HCT116 (cell line): ENCODE data around the gene RPL13. TPM values are rescaled to one million over a fixed set of nuclear protein-coding genes. Genes with fewer than 3 reads are reported as not detected.

Experiments used
- ATAC-seq: fragments of 200-7000 bp; cut with Tn5 transposase; 2 replicates; pipeline ENCODE4 v1.9.1; 2020; ENCODE audit warnings: mild to moderate bottlenecking, moderate library complexity
- BruUV-seq: library from RNA; stranded (reverse); fragments of 400-500 nt; replicated peaks from 2 replicates; lab custom pipeline; 2021; lab: Mats Ljungman, UMichigan
- CTCF ChIA-PET: fragments of 300-600 bp; sonication (Branson Sonifier 250); formaldehyde crosslinking; loops from one replicate; lab custom pipeline; 2021; ENCODE audit warnings: antibody characterized with exemption; lab: Charles Lee
- POLR2A ChIA-PET: fragments of 300-600, 350-600 bp; sonication (Branson Sonifier 250); formaldehyde crosslinking; loops from one replicate; lab custom pipeline; 2021; ENCODE audit warnings: antibody characterized with exemption; lab: Charles Lee
- RAD21 ChIA-PET, 2 experiments: fragments of 300-600 bp; sonication (Branson Sonifier 250); formaldehyde crosslinking; loops; one replicate each; lab custom pipeline; 2023; ENCODE audit warnings: low total read pairs in 2 of 2; ENCODE audit not compliant: uncharacterized antibody in 2 of 2, unreplicated experiment in 2 of 2, low non-redundant PET in 1 of 2; lab: Charles Lee
- DNase-seq: peaks from one replicate; pipeline ENCODE4 v3.0.0-alpha.2; 2010; ENCODE audit warnings: low read depth, low spot score
- H2AFZ ChIP-seq: fragments of 200-600 bp; shearing (Covaris generic), sonication (generic); 2 replicates; pipeline ENCODE4 v1.6.1; 2017; ENCODE audit warnings: low read depth, mixed run types, mixed read lengths, antibody characterized with exemption, low read length; ENCODE audit not compliant: poor library complexity, severe bottlenecking
- H3K27ac ChIP-seq: 2 replicates; pipeline ENCODE4 v1.5.1; 2012; ENCODE audit warnings: low read depth, low read length
- H3K27me3 ChIP-seq: fragments of 200-600 bp; sonication (generic); 2 replicates; pipeline ENCODE4 v1.6.1; 2016; ENCODE audit warnings: mixed run types, low read length, mixed read lengths; ENCODE audit not compliant: insufficient read depth
- H3K36me3 ChIP-seq, 2 experiments: fragments of 200-500 bp in 1 of 2; fragments of 200-600 bp in 1 of 2; sonication (Bioruptor generic) in 1 of 2; sonication (generic) in 1 of 2; 2 replicates each; pipeline versions ENCODE4 v1.5.1 to v1.6.1; 2014 to 2016; ENCODE audit warnings: low read length in 2 of 2, inconsistent platforms in 1 of 2, mixed read lengths in 1 of 2, mixed run types in 1 of 2; ENCODE audit not compliant: insufficient read depth in 2 of 2, control insufficient read depth in 1 of 2
- H3K4me1 ChIP-seq, 2 experiments: fragments of 200-600 bp in 1 of 2; sonication (generic) in 1 of 2; 2 replicates each; pipeline versions ENCODE4 v1.5.1 to v1.6.1; 2012 to 2017; ENCODE audit warnings: low read length in 2 of 2, inconsistent platforms in 1 of 2, mild to moderate bottlenecking in 1 of 2, mixed read lengths in 1 of 2, mixed run types in 1 of 2, moderate library complexity in 1 of 2; ENCODE audit not compliant: insufficient read depth in 2 of 2, control insufficient read depth in 1 of 2
- H3K4me2 ChIP-seq: fragments of 200-600 bp; sonication (generic); 2 replicates; pipeline ENCODE4 v1.6.1; 2017; ENCODE audit warnings: mixed run types, low read length, mixed read lengths
- H3K4me3 ChIP-seq, 2 experiments: fragments of 200-600 bp in 1 of 2; sonication (generic) in 1 of 2; replicated peaks in 1 of 2; 2 replicates each; pipeline ENCODE4 v1.5.1; 2011 to 2016; ENCODE audit warnings: low read length in 2 of 2, control low read depth in 1 of 2, low read depth in 1 of 2, mild to moderate bottlenecking in 1 of 2, mixed read lengths in 1 of 2, mixed run types in 1 of 2
- H3K79me2 ChIP-seq: fragments of 200-600 bp; sonication (generic); 2 replicates; pipeline ENCODE4 v1.6.1; 2017; ENCODE audit warnings: mild to moderate bottlenecking, mixed run types, low read length, moderate library complexity, mixed read lengths; ENCODE audit not compliant: insufficient read depth
- H3K9ac ChIP-seq: fragments of 200-600 bp; sonication (generic); 2 replicates; pipeline ENCODE4 v1.6.1; 2016; ENCODE audit warnings: low read length, mixed read lengths
- H3K9me2 ChIP-seq: fragments of 200-600 bp; sonication (generic), shearing (Covaris generic); 2 replicates; pipeline ENCODE4 v1.6.1; 2017; ENCODE audit warnings: mixed run types, mild to moderate bottlenecking, moderate library complexity; ENCODE audit not compliant: insufficient read depth
- H3K9me3 ChIP-seq, 2 experiments: fragments of 200-500 bp in 1 of 2; fragments of 200-600 bp in 1 of 2; sonication (Bioruptor generic) in 1 of 2; sonication (generic) in 1 of 2; 2 replicates each; pipeline ENCODE4 v1.6.1; 2014 to 2017; ENCODE audit warnings: low read length in 2 of 2, mixed read lengths in 2 of 2, inconsistent platforms in 1 of 2, low read depth in 1 of 2, mild to moderate bottlenecking in 1 of 2, mixed run types in 1 of 2, moderate library complexity in 1 of 2; ENCODE audit not compliant: control insufficient read depth in 1 of 2, insufficient read depth in 1 of 2
- H4K20me1 ChIP-seq: fragments of 200-600 bp; sonication (generic), shearing (Covaris generic); 2 replicates; pipeline ENCODE4 v1.6.1; 2017; ENCODE audit warnings: mixed run types, mild to moderate bottlenecking, moderate library complexity; ENCODE audit not compliant: insufficient read depth
- POLR2A ChIP-seq: IDR thresholded peaks from 2 replicates; pipeline ENCODE4 v1.7.0; 2011; ENCODE audit warnings: borderline replicate concordance; ENCODE audit not compliant: insufficient read depth, insufficient read length; ENCODE audit errors: extremely low read depth
- SP1 ChIP-seq: IDR thresholded peaks from 2 replicates; pipeline ENCODE4 v1.6.1; 2012; ENCODE audit warnings: low read depth
- ZFX ChIP-seq: fragments of 450-650 bp; IDR thresholded peaks from 2 replicates; pipeline ENCODE4 v1.6.1; 2017
- intact Hi-C: fragments of 100-400 bp; cut with micrococcal nuclease; formaldehyde crosslinking; loops from 2 replicates; pipeline ENCODE4 v1.10.0; 2022
- total RNA-seq: library from RNA; stranded (reverse); gene quantifications from one replicate; pipeline ENCODE4 v1.2.1, GENCODE V29; 2021; ENCODE audit not compliant: unreplicated experiment
- TF ChIP-seq, protein P1 (sequence below), 3 experiments: fragments of 200-600 bp in 1 of 3; sonication (generic) in 1 of 3; IDR thresholded peaks in 2 of 3; conservative IDR thresholded peaks in 1 of 3; 2 replicates each; pipeline ENCODE4 v1.5.1; 2012 to 2017; ENCODE audit warnings: low read depth in 2 of 3, low read length in 2 of 3, antibody characterized with exemption in 1 of 3, borderline replicate concordance in 1 of 3, control low read depth in 1 of 3, mild to moderate bottlenecking in 1 of 3, mixed read lengths in 1 of 3, mixed run types in 1 of 3, moderate library complexity in 1 of 3; ENCODE audit not compliant: insufficient read depth in 1 of 3

The RPL13 gene
- total RNA-seq, 1 experiment from 2014 or later, result 4,404 TPM

DNA sequence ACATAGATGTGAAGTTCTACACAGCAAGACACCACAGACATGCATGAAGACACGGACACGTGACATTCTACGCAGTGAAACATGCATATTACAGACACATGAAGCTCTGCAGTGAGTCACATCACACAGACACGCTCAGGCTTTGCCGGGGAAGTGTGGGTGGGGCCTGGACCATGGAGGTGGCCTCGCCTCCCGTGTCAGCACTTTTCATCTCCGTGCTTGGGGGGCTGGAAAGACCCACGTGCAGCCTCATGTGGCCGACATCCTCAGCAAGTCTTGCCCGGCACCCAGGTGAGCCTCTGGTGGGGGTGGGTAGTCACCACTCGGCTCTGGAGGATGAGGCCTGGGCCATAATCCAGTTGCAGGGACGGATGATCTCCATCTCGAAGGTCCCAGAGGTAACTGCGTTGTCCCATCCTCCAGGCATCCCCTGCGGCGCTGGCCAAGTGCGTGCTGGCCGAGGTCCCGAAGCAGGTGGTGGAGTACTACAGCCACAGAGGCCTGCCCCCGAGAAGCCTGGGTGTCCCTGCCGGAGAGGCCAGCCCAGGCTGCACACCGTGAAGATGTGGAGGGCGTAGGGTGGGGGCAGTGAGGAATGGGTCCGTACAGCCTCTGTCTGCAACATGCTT is 35.7 kb downstream of the RPL13 start:
- CTCF ChIA-PET, result no interaction called here
- intact Hi-C loops, result no loop called here

GRCh38 chr16:89596957-89597649 is 36.6 kb downstream of the RPL13 start:
- POLR2A ChIA-PET, result no interaction called here
- TF ChIP-seq, protein P1, sequence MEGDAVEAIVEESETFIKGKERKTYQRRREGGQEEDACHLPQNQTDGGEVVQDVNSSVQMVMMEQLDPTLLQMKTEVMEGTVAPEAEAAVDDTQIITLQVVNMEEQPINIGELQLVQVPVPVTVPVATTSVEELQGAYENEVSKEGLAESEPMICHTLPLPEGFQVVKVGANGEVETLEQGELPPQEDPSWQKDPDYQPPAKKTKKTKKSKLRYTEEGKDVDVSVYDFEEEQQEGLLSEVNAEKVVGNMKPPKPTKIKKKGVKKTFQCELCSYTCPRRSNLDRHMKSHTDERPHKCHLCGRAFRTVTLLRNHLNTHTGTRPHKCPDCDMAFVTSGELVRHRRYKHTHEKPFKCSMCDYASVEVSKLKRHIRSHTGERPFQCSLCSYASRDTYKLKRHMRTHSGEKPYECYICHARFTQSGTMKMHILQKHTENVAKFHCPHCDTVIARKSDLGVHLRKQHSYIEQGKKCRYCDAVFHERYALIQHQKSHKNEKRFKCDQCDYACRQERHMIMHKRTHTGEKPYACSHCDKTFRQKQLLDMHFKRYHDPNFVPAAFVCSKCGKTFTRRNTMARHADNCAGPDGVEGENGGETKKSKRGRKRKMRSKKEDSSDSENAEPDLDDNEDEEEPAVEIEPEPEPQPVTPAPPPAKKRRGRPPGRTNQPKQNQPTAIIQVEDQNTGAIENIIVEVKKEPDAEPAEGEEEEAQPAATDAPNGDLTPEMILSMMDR (IDR thresholded peaks at IDR 0.05 in 2 of 3, conservative IDR thresholded peaks at IDR 0.05 in 1 of 3; ENCODE audit: borderline replicate concordance in 1 of 3, insufficient read depth in 1 of 3, low read depth in 2 of 3, low read length in 2 of 3), result no peak
- no peak for TF ChIP-seq POLR2A
- no peak for TF ChIP-seq ZFX
- Histone ChIP-seq H3K79me2 (no peaks in the 10 kb centered on the region), H3K4me3 (no peak overlapping the region), H3K9ac (no peak overlapping the region), H3K9me2 (no peaks in the 10 kb centered on the region), H3K27me3 (no peaks in the 10 kb centered on the region), H3K9me3 (no peaks in the 10 kb centered on the region), H3K27ac (peak overlapping the region; percentile 4; the same call in 1 of the 2 replicates), H3K4me2 (0 out of 2 replicates have a peak overlapping the region, but pooled peaks have one; percentile 6), H3K36me3 (peaks cover 3 to 6% of the 10 kb centered on the region in 2 experiments; a peak in 2 of 4 replicates), H2AFZ (no peak overlapping the region), H4K20me1 (no peaks in the 10 kb centered on the region), H3K4me1 (peaks cover 17 to 39% of the 10 kb centered on the region in 2 experiments)
- BruUV-seq, result no TSS peak
- CTCF ChIA-PET, result no interaction called here
- intact Hi-C loops, result no loop called here
- RAD21 ChIA-PET, result no interaction called here
- DNase-seq, result no peak
- peak; percentile 19 for ATAC-seq

More for the DNA sequence above, 35.7 kb downstream of the RPL13 start:
- RAD21 ChIA-PET, result no interaction called here
- H4K20me1 ChIP-seq, result no peaks in the 10 kb centered on the region
- no peak overlapping the region for H2AFZ ChIP-seq
- H3K9ac ChIP-seq, result no peak overlapping the region
- H3K27me3 ChIP-seq, result no peaks in the 10 kb centered on the region
- POLR2A ChIA-PET, result no interaction called here
- no peaks in the 10 kb centered on the region for H3K9me2 ChIP-seq
- peak; percentile 4; the same call in 1 of the 2 replicates for ATAC-seq
- peak overlapping the region; percentile 9; the same call in 1 of the 2 replicates for H3K27ac ChIP-seq
- no TSS peak for BruUV-seq
- peaks cover 11 to 33% of the 10 kb centered on the region in 2 experiments; a peak in 3 of 4 replicates for H3K4me1 ChIP-seq
- peaks cover 3 to 6% of the 10 kb centered on the region in 2 experiments; a peak in 2 of 4 replicates for H3K36me3 ChIP-seq
- H3K9me3 ChIP-seq, result no peaks in the 10 kb centered on the region
- H3K4me3 ChIP-seq, result no peak overlapping the region
- no peak overlapping the region for H3K4me2 ChIP-seq
- 0 out of 2 replicates have a peak, but pooled peaks have one; percentile 21 for TF ChIP-seq ZFX
- TF ChIP-seq SP1, result no peak
- no peak for DNase-seq
- H3K79me2 ChIP-seq, result no peaks in the 10 kb centered on the region
